GM10266 (cell line): ENCODE measurements around the gene MCC.

Experiments used
- DNase-seq: peaks from one replicate; pipeline ENCODE4 v3.0.0; 2012; ENCODE audit errors: extremely low spot score
- CTCF ChIP-seq: IDR thresholded peaks from 2 replicates; pipeline ENCODE4 v1.5.1; 2012; ENCODE audit warnings: mild to moderate bottlenecking, low read depth; ENCODE audit not compliant: control insufficient read depth, insufficient read depth; ENCODE audit errors: missing control alignments

MCC gene

GRCh38 chr5:113178073-113178779 is 310.0 kb downstream of the MCC start:
- no peak for TF ChIP-seq CTCF
- DNase-seq = no peak

DNA sequence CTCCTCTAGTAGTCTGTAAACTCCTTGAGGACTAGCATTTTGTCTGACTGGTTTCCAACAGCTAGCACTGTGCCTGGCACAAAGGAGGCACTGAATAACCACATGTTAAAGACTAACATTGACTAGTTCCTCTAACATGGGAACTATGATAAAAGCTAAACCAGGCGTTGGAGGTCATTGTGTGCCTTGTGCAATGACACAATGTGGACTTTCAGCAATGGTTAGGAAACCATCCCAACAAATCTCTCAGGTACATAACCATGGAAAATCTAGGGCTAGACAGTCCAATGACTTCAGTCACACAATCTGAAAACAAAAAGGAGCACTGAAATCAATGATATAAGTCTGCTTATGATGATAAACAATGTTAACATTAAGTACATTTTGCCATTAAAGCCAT is 311.0 kb downstream of the MCC start:
- no peak for TF ChIP-seq CTCF
- no peak for DNase-seq

DNA sequence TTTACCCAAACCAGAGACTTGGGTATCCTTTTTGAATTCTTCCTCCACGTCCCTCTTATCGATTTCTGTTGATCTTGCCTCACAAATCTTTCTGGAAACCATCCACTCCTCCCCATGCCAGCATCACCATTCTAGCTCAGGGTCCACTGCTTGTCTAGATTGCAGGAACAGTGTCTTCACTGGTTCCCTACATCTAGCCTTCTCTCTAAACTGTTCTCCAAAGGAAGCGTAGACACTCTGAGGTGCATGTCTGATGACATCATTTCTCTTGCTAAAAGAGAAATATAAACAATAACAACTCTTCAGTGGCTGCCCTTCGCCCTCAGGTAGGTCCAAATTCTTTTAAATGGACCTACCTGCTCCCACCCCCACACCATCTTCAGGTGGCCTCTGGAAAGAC is 311.5 kb downstream of the MCC start:
- DNase-seq = no peak
- no peak for TF ChIP-seq CTCF

DNA sequence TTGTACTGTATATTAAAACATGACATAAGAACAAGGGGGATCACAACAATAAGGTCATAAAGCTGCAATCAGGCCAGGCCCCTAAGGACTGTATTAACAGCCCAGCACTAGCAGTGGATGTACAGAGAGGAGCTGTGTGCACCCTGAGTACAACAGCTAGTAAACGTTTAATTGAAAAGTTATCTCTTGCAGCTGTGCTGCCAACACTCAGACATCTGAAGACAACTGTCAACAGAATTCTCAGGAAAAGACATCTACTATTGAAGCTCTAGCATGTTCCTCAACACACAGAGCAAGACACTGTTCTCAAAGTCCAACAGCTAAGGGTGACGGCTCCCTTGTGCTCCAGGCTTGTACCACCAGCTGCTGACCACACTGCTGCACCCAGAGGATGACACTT is 312.1 kb downstream of the MCC start:
- no peak for DNase-seq
- TF ChIP-seq CTCF = no peak

GRCh38 chr5:113172231-113172826 is 315.9 kb downstream of the MCC start:
- no peak for TF ChIP-seq CTCF
- DNase-seq = no peak

GRCh38 chr5:113171520-113171919 is 316.7 kb downstream of the MCC start:
- TF ChIP-seq CTCF = no peak
- no peak for DNase-seq

DNA sequence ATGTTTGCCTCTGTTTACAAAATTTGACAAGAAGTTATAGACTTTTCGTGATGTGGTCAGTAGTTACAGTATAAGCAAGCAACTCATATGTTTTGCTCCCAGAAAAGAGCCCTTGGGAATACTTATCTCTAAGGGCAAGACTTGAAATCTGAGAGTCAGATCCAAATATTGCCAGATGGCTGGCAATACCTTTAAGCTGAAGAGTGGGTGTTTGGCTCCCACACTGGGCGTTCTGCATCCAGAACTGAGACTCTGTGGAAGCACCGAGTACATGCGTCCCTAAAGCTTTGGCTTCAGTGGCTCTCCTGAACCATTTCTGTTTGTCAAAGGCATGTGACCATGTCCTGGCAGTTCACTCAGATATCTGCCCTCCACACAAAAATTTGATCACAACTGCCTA is 317.5 kb downstream of the MCC start:
- no peak for DNase-seq
- TF ChIP-seq CTCF = no peak
